ENCODE results near the gene ATXN10.
"Not testable (repeated sequence)": the region's sequence is repeated elsewhere in the genome, so short reads cannot be mapped to it uniquely, and the experiment has no call there.

Gene ATXN10

GRCh38 chr22:45671783-45672563 is at the start of gene ATXN10:
Gene ATXN10, plus strand, starts transcription at chr22:45671834. Its CDS starts 230 bp downstream, at chr22:45672064.
- DNase-seq (ENCODE audit: extremely low spot score, insufficient read length, low read depth), result peak; percentile 49
- FAIRE-seq, result peak; percentile 70

GRCh38 chr22:45621836-45622600 is 49.6 kb upstream of the ATXN10 start:
- FAIRE-seq (no peak), DNase-seq (ENCODE audit: extremely low spot score, insufficient read length, low read depth) (no peak)

- not testable (repeated sequence) for DNase-seq (ENCODE audit: extremely low spot score, insufficient read length, low read depth); FAIRE-seq
Measured at GRCh38 chr22:45623464-45624145, 48.0 kb upstream of the ATXN10 start.

GRCh38 chr22:45626198-45626651 is 45.4 kb upstream of the ATXN10 start:
- FAIRE-seq (no peak), DNase-seq (ENCODE audit: extremely low spot score, insufficient read length, low read depth) (no peak)

GRCh38 chr22:45627489-45628233 is 44.0 kb upstream of the ATXN10 start:
- FAIRE-seq (no peak), DNase-seq (ENCODE audit: extremely low spot score, insufficient read length, low read depth) (no peak)

GRCh38 chr22:45628515-45628914 is 43.1 kb upstream of the ATXN10 start:
- DNase-seq (ENCODE audit: extremely low spot score, insufficient read length, low read depth) (no peak), FAIRE-seq (no peak)

- DNase-seq (ENCODE audit: extremely low spot score, insufficient read length, low read depth), result no peak
- FAIRE-seq, result no peak
Measured at GRCh38 chr22:45629469-45630089, 42.1 kb upstream of the ATXN10 start.

GRCh38 chr22:45630436-45630835 is 41.2 kb upstream of the ATXN10 start:
- DNase-seq (ENCODE audit: extremely low spot score, insufficient read length, low read depth), result no peak
- no peak for FAIRE-seq

- no peak for FAIRE-seq
- DNase-seq (ENCODE audit: extremely low spot score, insufficient read length, low read depth), result no peak
Measured at GRCh38 chr22:45631140-45631840, 40.3 kb upstream of the ATXN10 start.

- DNase-seq (ENCODE audit: extremely low spot score, insufficient read length, low read depth) (no peak), FAIRE-seq (no peak)
Measured at GRCh38 chr22:45631841-45632238, 39.8 kb upstream of the ATXN10 start.

- DNase-seq (ENCODE audit: extremely low spot score, insufficient read length, low read depth), result no peak
- FAIRE-seq, result no peak
Measured at GRCh38 chr22:45632791-45633515, 38.7 kb upstream of the ATXN10 start.

GRCh38 chr22:45636683-45637082 is 35.0 kb upstream of the ATXN10 start:
- DNase-seq (ENCODE audit: extremely low spot score, insufficient read length, low read depth), result no peak
- FAIRE-seq, result no peak

GRCh38 chr22:45638197-45638596 is 33.4 kb upstream of the ATXN10 start:
- DNase-seq (ENCODE audit: extremely low spot score, insufficient read length, low read depth) (no peak), FAIRE-seq (no peak)

- FAIRE-seq, result no peak
Measured at GRCh38 chr22:45638834-45639746, 32.5 kb upstream of the ATXN10 start.

GRCh38 chr22:45639747-45640102 is 31.9 kb upstream of the ATXN10 start:
- DNase-seq (ENCODE audit: extremely low spot score, insufficient read length, low read depth), result no peak
- no peak for FAIRE-seq

More at GRCh38 chr22:45638834-45639746, 32.5 kb upstream of the ATXN10 start:
- DNase-seq (ENCODE audit: extremely low spot score, insufficient read length, low read depth), result no peak

- DNase-seq (ENCODE audit: extremely low spot score, insufficient read length, low read depth) (no peak), FAIRE-seq (no peak)
Measured at GRCh38 chr22:45640291-45640940, 31.2 kb upstream of the ATXN10 start.
